ENCODE measurements around the gene EDAR. TPM values are rescaled to one million over a fixed set of nuclear protein-coding genes. Genes with fewer than 3 reads are reported as not detected.
A peak's percentile ranks its signal among the peaks of the same experiment; 100 is the strongest.

The EDAR gene
- total RNA-seq: under 1 TPM; 0.07 to 0.16 TPM
- 0.64 TPM for polyA plus RNA-seq

DNA sequence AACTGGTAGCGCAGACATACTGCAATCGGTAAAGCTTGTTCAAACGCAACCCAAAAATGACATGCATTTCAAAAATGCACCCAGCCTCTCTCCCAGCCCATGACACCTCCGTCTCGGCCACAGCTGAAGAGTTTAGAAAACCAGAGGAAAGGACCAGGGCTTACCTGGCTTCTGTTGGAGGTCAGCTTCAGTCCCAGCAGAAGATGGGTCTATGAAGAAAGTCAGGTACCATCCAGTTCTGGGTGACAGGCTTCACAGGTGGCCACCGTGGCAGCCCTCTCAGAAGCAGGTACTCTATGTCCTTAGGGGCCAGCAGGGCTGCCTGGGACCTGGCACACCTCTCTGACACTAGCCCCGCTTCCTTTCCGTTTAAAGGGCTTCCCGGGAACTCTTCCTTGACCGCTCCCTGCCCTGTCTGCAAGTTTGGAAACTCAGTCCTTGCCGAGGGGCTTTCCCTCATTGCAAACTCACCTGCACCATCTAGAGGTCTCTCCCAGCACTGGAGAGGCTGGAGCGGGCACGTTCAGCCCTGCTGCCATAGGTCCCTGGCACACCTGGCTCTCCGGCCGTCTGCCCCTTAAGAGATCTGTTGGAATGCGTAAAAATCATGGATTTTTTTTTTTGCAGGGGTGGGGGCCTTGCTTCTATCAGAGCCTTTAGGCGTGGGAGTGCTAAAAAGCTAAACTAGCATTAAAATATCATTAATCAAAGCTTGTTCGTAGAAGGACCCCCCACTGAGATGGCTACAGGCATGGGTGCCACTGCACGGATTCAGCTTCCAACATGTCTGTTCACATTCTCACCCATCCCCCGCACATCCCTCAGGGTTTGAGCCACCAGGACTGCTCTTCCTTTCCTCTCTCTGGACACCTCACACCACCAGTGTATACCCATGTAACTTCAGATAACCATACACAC, at the start of gene EDAR:
Gene EDAR, minus strand, starts transcription at position 425 of the 918 bp plus-strand sequence. CDS start 58,206 bp downstream, outside the sequence.
- peaks cover 23% of the 10 kb centered on the region for H3K4me1 ChIP-seq (ENCODE audit: insufficient read depth, low read length)
- no peaks in the 10 kb centered on the region for H3K36me3 Mint-ChIP-seq
- H3K36me3 ChIP-seq (ENCODE audit: insufficient read depth, low read length): no peaks in the 10 kb centered on the region
- H3K27ac Mint-ChIP-seq: peak within 1 kb of the TSS in 3 of 8 donors; percentile 17 to 68 (median 25)
- peak within 1 kb of the TSS in 6 of 7 donors; percentile 67 to 87 (median 72) for H3K4me3 Mint-ChIP-seq
- no peak within 1 kb of the TSS for H3K27ac ChIP-seq (ENCODE audit: low read depth, low read length)
- no peaks in the 10 kb centered on the region for H3K9me3 Mint-ChIP-seq
- no peaks in the 10 kb centered on the region for H3K27me3 ChIP-seq (ENCODE audit: insufficient read depth, low read length, poor library complexity, severe bottlenecking)
- CTCF ChIA-PET: interaction anchor here (0.7 to 2.4 kb wide), 8 partner anchors 10 to 83 kb away, joined by 3 to 12 read pairs (median 4); no protein-coding TSS in a partner anchor
- peaks cover 23 to 28% (median 25%) of the 10 kb centered on the region in 3 donors for H3K4me1 Mint-ChIP-seq
- peak within 1 kb of the TSS; percentile 66 for H3K4me3 ChIP-seq (ENCODE audit: low read length)
- DNase-seq: peak in 3 of 5 donors; percentile 4 to 55 (median 21)
- H3K27me3 Mint-ChIP-seq: peaks cover 12 to 20% of the 10 kb centered on the region in 2 donors
- no peaks in the 10 kb centered on the region for H3K9me3 ChIP-seq (ENCODE audit: low read length)
- POLR2A ChIA-PET: no interaction called here

GRCh38 chr2:109033171-109033570, 44.2 kb upstream of the EDAR start:
- no peak for DNase-seq
- Mint-ChIP-seq H3K27ac (peak overlapping the region; percentile 80 to 99 (median 91)), H3K36me3 (no peaks in the 10 kb centered on the region), H3K27me3 (no peaks in the 10 kb centered on the region), H3K4me1 (peaks cover 51 to 83% (median 63%) of the 10 kb centered on the region in 3 donors), H3K4me3 (peak overlapping the region in 6 of 7 donors; percentile 74 to 90 (median 82)), H3K9me3 (no peaks in the 10 kb centered on the region)
- peak overlapping the region; percentile 71 for H3K27ac ChIP-seq (ENCODE audit: low read depth, low read length)
- H3K36me3 ChIP-seq (ENCODE audit: insufficient read depth, low read length): no peaks in the 10 kb centered on the region
- ChIA-PET POLR2A (no interaction called here), CTCF (no interaction called here)
- H3K9me3 ChIP-seq (ENCODE audit: low read length): no peaks in the 10 kb centered on the region
- peak overlapping the region; percentile 57 for H3K4me3 ChIP-seq (ENCODE audit: low read length)
- H3K4me1 ChIP-seq (ENCODE audit: insufficient read depth, low read length): peaks cover 69% of the 10 kb centered on the region
- no peaks in the 10 kb centered on the region for H3K27me3 ChIP-seq (ENCODE audit: insufficient read depth, low read length, poor library complexity, severe bottlenecking)

- no peaks in the 10 kb centered on the region for H3K36me3 Mint-ChIP-seq
Measured at GRCh38 chr2:109032229-109032820, 43.3 kb upstream of the EDAR start.

GRCh38 chr2:109031476-109032228, 42.6 kb upstream of the EDAR start:
- no peaks in the 10 kb centered on the region for H3K9me3 ChIP-seq (ENCODE audit: low read length)

More at GRCh38 chr2:109032229-109032820, 43.3 kb upstream of the EDAR start:
- Mint-ChIP-seq H3K4me1 (peaks cover 51 to 79% (median 63%) of the 10 kb centered on the region in 3 donors), H3K4me3 (peak overlapping the region; percentile 71 to 90 (median 81)), H3K27me3 (no peaks in the 10 kb centered on the region), H3K27ac (peak overlapping the region; percentile 80 to 99 (median 91)), H3K9me3 (no peaks in the 10 kb centered on the region)
- POLR2A ChIA-PET: interaction anchor here (0.6 to 1.4 kb wide), 12 partner anchors 8 to 583 kb away, joined by 3 to 12 read pairs (median 4); partner anchors contain the start of genes GCC2 and SH3RF3
- Histone ChIP-seq H3K4me3 (ENCODE audit: low read length) (peak overlapping the region; percentile 57), H3K9me3 (ENCODE audit: low read length) (no peaks in the 10 kb centered on the region), H3K36me3 (ENCODE audit: insufficient read depth, low read length) (no peaks in the 10 kb centered on the region), H3K27ac (ENCODE audit: low read depth, low read length) (peak overlapping the region; percentile 71), H3K27me3 (ENCODE audit: insufficient read depth, low read length, poor library complexity, severe bottlenecking) (no peaks in the 10 kb centered on the region), H3K4me1 (ENCODE audit: insufficient read depth, low read length) (peaks cover 71% of the 10 kb centered on the region)
- DNase-seq: peak in 3 of 5 donors; percentile 7 to 68 (median 12)
- CTCF ChIA-PET: interaction anchor here (1.0 to 2.4 kb wide), 9 partner anchors 12 to 478 kb away, joined by 3 to 10 read pairs (median 5); partner anchors contain the start of genes EDAR and SH3RF3

GRCh38 chr2:109030870-109031475, 42.0 kb upstream of the EDAR start:
- H3K9me3 Mint-ChIP-seq: no peaks in the 10 kb centered on the region
- H3K4me1 ChIP-seq (ENCODE audit: insufficient read depth, low read length): peaks cover 69% of the 10 kb centered on the region
- no peaks in the 10 kb centered on the region for H3K36me3 ChIP-seq (ENCODE audit: insufficient read depth, low read length)
- H3K27me3 Mint-ChIP-seq: no peaks in the 10 kb centered on the region
- H3K4me1 Mint-ChIP-seq: peaks cover 51 to 71% (median 59%) of the 10 kb centered on the region in 3 donors
- peak overlapping the region; percentile 71 to 90 (median 81) for H3K4me3 Mint-ChIP-seq
- no peaks in the 10 kb centered on the region for H3K36me3 Mint-ChIP-seq
- DNase-seq: no peak
- peak overlapping the region; percentile 46 for H3K4me3 ChIP-seq (ENCODE audit: low read length)
- peak overlapping the region; percentile 71 for H3K27ac ChIP-seq (ENCODE audit: low read depth, low read length)
- H3K9me3 ChIP-seq (ENCODE audit: low read length): no peaks in the 10 kb centered on the region
- H3K27ac Mint-ChIP-seq: peak overlapping the region; percentile 83 to 99 (median 92)
- H3K27me3 ChIP-seq (ENCODE audit: insufficient read depth, low read length, poor library complexity, severe bottlenecking): no peaks in the 10 kb centered on the region
- ChIA-PET CTCF (interaction anchor here (0.7 to 2.4 kb wide), 10 partner anchors 11 to 479 kb away, joined by 3 to 10 read pairs (median 4); partner anchors contain the start of genes EDAR and SH3RF3), POLR2A (interaction anchor here (0.7 to 1.4 kb wide), 8 partner anchors 9 to 418 kb away, joined by 3 to 11 read pairs (median 4); partner anchors contain the start of gene SH3RF3)

More at GRCh38 chr2:109031476-109032228, 42.6 kb upstream of the EDAR start:
- Histone ChIP-seq H3K27ac (ENCODE audit: low read depth, low read length) (peak overlapping the region; percentile 71), H3K36me3 (ENCODE audit: insufficient read depth, low read length) (no peaks in the 10 kb centered on the region), H3K4me1 (ENCODE audit: insufficient read depth, low read length) (peaks cover 71% of the 10 kb centered on the region), H3K4me3 (ENCODE audit: low read length) (peak overlapping the region; percentile 57), H3K27me3 (ENCODE audit: insufficient read depth, low read length, poor library complexity, severe bottlenecking) (no peaks in the 10 kb centered on the region)
- H3K4me3 Mint-ChIP-seq: peak overlapping the region; percentile 71 to 90 (median 81)
- H3K27ac Mint-ChIP-seq: peak overlapping the region; percentile 83 to 99 (median 92)
- POLR2A ChIA-PET: interaction anchor here (0.6 to 1.4 kb wide), 13 partner anchors 9 to 583 kb away, joined by 3 to 12 read pairs (median 4); partner anchors contain the start of genes GCC2 and SH3RF3
- H3K9me3 Mint-ChIP-seq: no peaks in the 10 kb centered on the region
- no peaks in the 10 kb centered on the region for H3K36me3 Mint-ChIP-seq
- DNase-seq: peak; percentile 45 to 92 (median 88)
- peaks cover 51 to 77% (median 63%) of the 10 kb centered on the region in 3 donors for H3K4me1 Mint-ChIP-seq
- H3K27me3 Mint-ChIP-seq: no peaks in the 10 kb centered on the region
- CTCF ChIA-PET: interaction anchor here (0.7 to 2.4 kb wide), 11 partner anchors 12 to 478 kb away, joined by 3 to 10 read pairs (median 4); partner anchors contain the start of genes EDAR and SH3RF3

GRCh38 chr2:109029490-109030201, 40.6 kb upstream of the EDAR start:
- no peak overlapping the region for H3K4me3 ChIP-seq (ENCODE audit: low read length)
- H3K9me3 ChIP-seq (ENCODE audit: low read length): no peaks in the 10 kb centered on the region
- Mint-ChIP-seq H3K27ac (peak overlapping the region; percentile 48 to 99 (median 84)), H3K36me3 (no peaks in the 10 kb centered on the region), H3K4me1 (peaks cover 44 to 57% (median 46%) of the 10 kb centered on the region in 3 donors), H3K9me3 (no peaks in the 10 kb centered on the region), H3K4me3 (peak overlapping the region in 3 of 7 donors; percentile 9 to 27 (median 24)), H3K27me3 (no peaks in the 10 kb centered on the region)
- H3K27me3 ChIP-seq (ENCODE audit: insufficient read depth, low read length, poor library complexity, severe bottlenecking): no peaks in the 10 kb centered on the region
- H3K36me3 ChIP-seq (ENCODE audit: insufficient read depth, low read length): no peaks in the 10 kb centered on the region
- ChIA-PET CTCF (interaction anchor here (2.4 kb wide), 1 partner anchor 10 kb away, joined by 10 read pairs; no protein-coding TSS in a partner anchor), POLR2A (interaction anchor here (1.0 kb wide), 1 partner anchor 9 kb away, joined by 3 read pairs; no protein-coding TSS in a partner anchor)
- no peak for DNase-seq
- no peak overlapping the region for H3K27ac ChIP-seq (ENCODE audit: low read depth, low read length)
- peaks cover 56% of the 10 kb centered on the region for H3K4me1 ChIP-seq (ENCODE audit: insufficient read depth, low read length)
